Measurements from ENCODE around the gene MYL6.
A peak's percentile ranks its signal among the peaks of the same experiment; 100 is the strongest.

The MYL6 gene

GRCh38 chr12:56172839-56173238 is 14.7 kb downstream of the MYL6 start:
- Mint-ChIP-seq H3K27ac (no peak overlapping the region), H3K36me3 (ENCODE audit: low read depth) (peaks cover 83% of the 10 kb centered on the region), H3K4me1 (no peaks in the 10 kb centered on the region), H3K27me3 (ENCODE audit: low read depth) (no peaks in the 10 kb centered on the region), H3K9me3 (no peaks in the 10 kb centered on the region), H3K4me3 (no peak overlapping the region)
- no peak for TF ChIP-seq CTCF (IDR thresholded peaks at IDR 0.05; ENCODE audit: unreplicated experiment in 3 of 3)

GRCh38 chr12:56178347-56178746 is 20.2 kb downstream of the MYL6 start:
- no peaks in the 10 kb centered on the region for H3K4me1 Mint-ChIP-seq
- H3K9me3 Mint-ChIP-seq, result no peaks in the 10 kb centered on the region
- TF ChIP-seq CTCF (IDR thresholded peaks at IDR 0.05; ENCODE audit: unreplicated experiment in 3 of 3), result no peak
- H3K27ac Mint-ChIP-seq, result no peak overlapping the region
- no peaks in the 10 kb centered on the region for H3K27me3 Mint-ChIP-seq (ENCODE audit: low read depth)
- peaks cover 81% of the 10 kb centered on the region for H3K36me3 Mint-ChIP-seq (ENCODE audit: low read depth)
- no peak overlapping the region for H3K4me3 Mint-ChIP-seq

DNA sequence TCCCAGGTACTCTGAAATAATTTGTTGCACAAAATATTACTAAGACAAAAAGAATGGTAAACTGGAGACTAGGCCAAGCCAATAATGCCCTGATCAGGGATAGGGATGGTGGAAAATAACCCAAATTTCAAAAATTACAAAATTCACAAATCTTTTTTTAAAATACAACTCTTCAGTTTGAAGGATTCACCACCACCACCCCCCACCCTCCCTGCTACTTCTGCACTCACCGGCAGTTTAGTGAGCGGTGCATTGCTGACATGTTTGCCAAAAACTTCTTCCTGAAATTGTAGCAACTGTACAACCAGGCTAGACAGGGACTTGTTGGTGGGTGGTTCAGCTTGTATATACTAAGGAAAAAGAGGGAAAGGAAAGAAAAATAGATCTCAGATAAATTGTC is 28.8 kb downstream of the MYL6 start:
- H3K27ac Mint-ChIP-seq, result no peak overlapping the region
- H3K4me1 Mint-ChIP-seq, result peaks cover 13% of the 10 kb centered on the region

DNA sequence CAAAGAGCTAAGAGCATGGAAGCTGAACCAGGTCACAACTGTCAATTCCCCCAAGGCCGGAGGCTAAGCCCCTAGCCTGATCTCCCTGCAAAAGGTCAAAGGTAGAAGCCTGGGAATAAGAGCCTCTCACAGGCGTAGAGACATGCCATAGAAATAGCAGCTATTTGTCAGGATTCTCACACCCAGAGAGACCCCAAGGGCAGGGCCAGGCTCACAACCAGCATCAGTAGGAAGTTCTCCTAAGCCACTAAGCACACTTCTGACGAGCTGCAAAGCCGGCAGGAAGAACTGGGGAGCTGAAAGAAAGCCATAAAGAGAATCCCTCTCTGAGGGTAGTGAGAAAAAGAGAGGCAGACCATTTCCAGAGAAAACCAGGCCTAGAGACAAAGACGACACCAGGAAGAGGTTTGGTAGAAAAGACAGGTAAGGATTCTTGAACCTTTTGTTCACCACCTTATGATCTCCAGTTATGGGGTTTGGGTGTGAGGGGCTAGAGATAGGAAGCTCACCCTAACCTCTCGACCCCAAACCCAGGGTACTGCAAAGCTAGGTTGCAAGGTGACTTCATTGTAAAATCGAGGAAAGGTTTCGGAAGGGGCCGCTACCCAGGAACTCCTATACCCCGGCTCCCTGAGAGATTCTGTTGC is 30.1 kb downstream of the MYL6 start:
- peak overlapping the region; percentile 91 to 96 (median 96) for H3K4me3 Mint-ChIP-seq
- no peaks in the 10 kb centered on the region for H3K27me3 Mint-ChIP-seq (ENCODE audit: low read depth)
- no peaks in the 10 kb centered on the region for H3K9me3 Mint-ChIP-seq
- peaks cover 30% of the 10 kb centered on the region for H3K36me3 Mint-ChIP-seq (ENCODE audit: low read depth)
- H3K27ac Mint-ChIP-seq, result peak overlapping the region; percentile 93 to 98 (median 95)
- TF ChIP-seq CTCF (IDR thresholded peaks at IDR 0.05; ENCODE audit: unreplicated experiment in 3 of 3), result no peak
- H3K4me1 Mint-ChIP-seq, result peaks cover 20% of the 10 kb centered on the region

More for the DNA sequence above, 28.8 kb downstream of the MYL6 start:
- Mint-ChIP-seq H3K36me3 (ENCODE audit: low read depth) (peaks cover 36% of the 10 kb centered on the region), H3K27me3 (ENCODE audit: low read depth) (no peaks in the 10 kb centered on the region), H3K4me3 (peak overlapping the region; percentile 91 to 96 (median 96)), H3K9me3 (no peaks in the 10 kb centered on the region)
- no peak for TF ChIP-seq CTCF (IDR thresholded peaks at IDR 0.05; ENCODE audit: unreplicated experiment in 3 of 3)

DNA sequence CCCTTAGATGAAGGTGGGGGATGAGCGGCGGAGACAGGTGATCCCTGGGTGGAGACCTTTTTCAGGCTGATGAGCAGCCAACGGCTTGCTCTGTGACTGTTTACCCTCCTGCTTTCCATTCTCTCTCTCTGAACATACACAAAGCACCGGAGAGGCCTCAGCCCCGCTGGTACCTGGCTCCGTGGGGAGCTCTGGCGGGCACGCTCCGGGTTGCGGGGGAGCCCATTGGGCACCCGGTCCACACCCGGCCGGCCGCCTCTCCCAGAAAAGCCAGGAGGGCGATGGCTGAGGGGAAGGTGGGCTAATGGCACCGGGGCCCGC is 30.6 kb downstream of the MYL6 start:
- peaks cover 26% of the 10 kb centered on the region for H3K36me3 Mint-ChIP-seq (ENCODE audit: low read depth)
- TF ChIP-seq CTCF (IDR thresholded peaks at IDR 0.05; ENCODE audit: unreplicated experiment in 3 of 3), result no peak
- no peaks in the 10 kb centered on the region for H3K27me3 Mint-ChIP-seq (ENCODE audit: low read depth)
- H3K27ac Mint-ChIP-seq, result peak overlapping the region; percentile 93 to 98 (median 95)
- H3K4me1 Mint-ChIP-seq, result peaks cover 20% of the 10 kb centered on the region
- H3K4me3 Mint-ChIP-seq, result peak overlapping the region; percentile 91 to 96 (median 96)
- H3K9me3 Mint-ChIP-seq, result no peaks in the 10 kb centered on the region

Measured in nephron (organoid).